Left ventricle myocardium superior (tissue), 1 donor: Measurements from ENCODE around the gene MICALL1. TPM values are rescaled to one million over a fixed set of nuclear protein-coding genes. Genes with fewer than 3 reads are reported as not detected.
A peak's percentile ranks its signal among the peaks of the same experiment; 100 is the strongest.

Source experiments
- ATAC-seq: fragments of 200-7000 bp; cut with Tn5 transposase; one replicate; pipeline ENCODE4 v1.9.1; 2020; ENCODE audit warnings: mild to moderate bottlenecking, moderate library complexity
- DNase-seq: peaks from one replicate; pipeline ENCODE4 v3.0.0-alpha.2; 2020
- intact Hi-C: fragments of 100-400 bp; cut with micrococcal nuclease; formaldehyde crosslinking; loops from one replicate; pipeline ENCODE4 v1.11.0; 2022
- total RNA-seq: library from RNA; stranded (reverse); fragmentation: NEBNext Ultra II Directional; extraction: Animal tissue kit (Norgen Biotek cat#: 25700); gene quantifications from one replicate; pipeline ENCODE4 v1.2.1, GENCODE V29; 2021
- donor health status: DM: no; HTN: yes; CAD: no; lungs with severe emphysema.

MICALL1 gene
- total RNA-seq, 1 donor from 2014 or later, result 20.1 TPM

GRCh38 chr22:37904572-37905533 is 1.2 kb upstream of the MICALL1 start:
- intact Hi-C loops, result no loop called here
- peak; percentile 43 for ATAC-seq
- DNase-seq, result no peak

GRCh38 chr22:37906364-37907008 is 389 bp downstream of the MICALL1 start:
- intact Hi-C loops, result no loop called here
- DNase-seq (peak; percentile 49), ATAC-seq (peak; percentile 4)

- no peak for ATAC-seq
- no peak for DNase-seq
- intact Hi-C loops, result no loop called here
Measured at GRCh38 chr22:37907036-37907954, 1.2 kb downstream of the MICALL1 start.

- intact Hi-C loops, result no loop called here
- DNase-seq (no peak), ATAC-seq (no peak)
Measured at GRCh38 chr22:37909766-37910165, 3.7 kb downstream of the MICALL1 start.

- DNase-seq, result no peak
- intact Hi-C loops, result no loop called here
- ATAC-seq, result no peak
Measured at GRCh38 chr22:37910890-37911672, 5.0 kb downstream of the MICALL1 start.

- ATAC-seq (no peak), DNase-seq (no peak)
- intact Hi-C loops, result no loop called here
Measured at GRCh38 chr22:37911697-37912096, 5.6 kb downstream of the MICALL1 start.

GRCh38 chr22:37912171-37912570 is 6.1 kb downstream of the MICALL1 start:
- intact Hi-C loops, result no loop called here
- no peak for DNase-seq

GRCh38 chr22:37913233-37913721 is 7.2 kb downstream of the MICALL1 start:
- ATAC-seq (peak; percentile 61), DNase-seq (no peak)

More at GRCh38 chr22:37912171-37912570, 6.1 kb downstream of the MICALL1 start:
- ATAC-seq, result no peak

GRCh38 chr22:37916311-37916710 is 10.2 kb downstream of the MICALL1 start:
- no peak for DNase-seq
- no peak for ATAC-seq
- intact Hi-C loops, result no loop called here

More at GRCh38 chr22:37913233-37913721, 7.2 kb downstream of the MICALL1 start:
- intact Hi-C loops, result no loop called here

- DNase-seq (no peak), ATAC-seq (no peak)
- intact Hi-C loops, result no loop called here
Measured at GRCh38 chr22:37917874-37918548, 11.9 kb downstream of the MICALL1 start.

GRCh38 chr22:37918580-37919270 is 12.6 kb downstream of the MICALL1 start:
- no peak for ATAC-seq
- intact Hi-C loops, result no loop called here
- DNase-seq, result no peak

GRCh38 chr22:37920126-37920525 is 14.0 kb downstream of the MICALL1 start:
- ATAC-seq (no peak), DNase-seq (no peak)
- intact Hi-C loops, result no loop called here

GRCh38 chr22:37922191-37922590 is 16.1 kb downstream of the MICALL1 start:
- no peak for DNase-seq
- no peak for ATAC-seq
- intact Hi-C loops, result no loop called here

- no peak for ATAC-seq
Measured at GRCh38 chr22:37923927-37924326, 17.8 kb downstream of the MICALL1 start.

GRCh38 chr22:37924386-37925065 is 18.4 kb downstream of the MICALL1 start:
- no peak for ATAC-seq
- DNase-seq, result no peak

More at GRCh38 chr22:37923927-37924326, 17.8 kb downstream of the MICALL1 start:
- DNase-seq, result no peak
- intact Hi-C loops, result no loop called here

GRCh38 chr22:37925330-37925729 is 19.2 kb downstream of the MICALL1 start:
- ATAC-seq, result no peak
- no peak for DNase-seq
- intact Hi-C loops, result no loop called here

More at GRCh38 chr22:37924386-37925065, 18.4 kb downstream of the MICALL1 start:
- intact Hi-C loops, result no loop called here

- DNase-seq (no peak), ATAC-seq (no peak)
- intact Hi-C loops, result no loop called here
Measured at GRCh38 chr22:37925767-37926166, 19.7 kb downstream of the MICALL1 start.
